ENCODE measurements around the gene IGFBP4.

The IGFBP4 gene

GRCh38 chr17:40458851-40459482 lies 15.7 kb downstream of the IGFBP4 start:
- no peak overlapping the region for H3K4me2 ChIP-seq (ENCODE audit: low read length)
- no peak overlapping the region for H3K9ac ChIP-seq (ENCODE audit: low read depth, low read length)
- no peaks in the 10 kb centered on the region for H3K27me3 ChIP-seq (ENCODE audit: control insufficient read depth, insufficient read depth, low read length)
- no peak overlapping the region for H3K4me3 ChIP-seq (ENCODE audit: low read length)
- H3K4me1 ChIP-seq (ENCODE audit: control insufficient read depth, insufficient read depth, low read length): peaks cover 47% of the 10 kb centered on the region
- H3K36me3 ChIP-seq (ENCODE audit: insufficient read depth, low read length): peaks cover 56% of the 10 kb centered on the region
- no peaks in the 10 kb centered on the region for H3K9me3 ChIP-seq (replicated peaks; ENCODE audit: low read length)

GRCh38 chr17:40459636-40460603 lies 16.7 kb downstream of the IGFBP4 start:
- H3K36me3 ChIP-seq (ENCODE audit: insufficient read depth, low read length): peaks cover 46% of the 10 kb centered on the region

DNA sequence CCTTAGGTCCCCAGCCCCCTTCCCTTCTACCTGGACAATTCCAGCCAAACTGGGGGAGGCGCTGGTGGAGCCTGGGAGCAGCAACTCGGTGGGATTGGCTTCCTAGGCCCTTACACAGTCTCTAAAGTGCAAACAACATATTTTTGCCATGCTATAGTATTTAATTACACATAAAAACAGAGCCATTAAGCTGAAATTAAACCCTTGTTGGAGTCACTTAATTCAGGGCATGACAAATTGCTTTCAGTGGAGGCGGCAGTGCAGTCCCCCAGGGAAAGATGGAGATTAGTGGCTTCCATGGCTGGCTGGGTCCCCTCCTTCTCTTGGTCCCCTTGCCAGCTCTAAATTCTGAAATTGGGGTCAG lies 17.3 kb downstream of the IGFBP4 start:
- Histone ChIP-seq H3K4me3 (ENCODE audit: low read length) (no peak overlapping the region), H3K36me3 (ENCODE audit: insufficient read depth, low read length) (peaks cover 40% of the 10 kb centered on the region), H3K27me3 (ENCODE audit: control insufficient read depth, insufficient read depth, low read length) (no peaks in the 10 kb centered on the region), H3K4me1 (ENCODE audit: control insufficient read depth, insufficient read depth, low read length) (peaks cover 39% of the 10 kb centered on the region), H3K9ac (ENCODE audit: low read depth, low read length) (no peak overlapping the region), H3K9me3 (replicated peaks; ENCODE audit: low read length) (no peaks in the 10 kb centered on the region), H3K4me2 (ENCODE audit: low read length) (no peak overlapping the region)

More at GRCh38 chr17:40459636-40460603, 16.7 kb downstream of the IGFBP4 start:
- H3K4me1 ChIP-seq (ENCODE audit: control insufficient read depth, insufficient read depth, low read length): peaks cover 39% of the 10 kb centered on the region
- no peak overlapping the region for H3K4me2 ChIP-seq (ENCODE audit: low read length)
- no peaks in the 10 kb centered on the region for H3K9me3 ChIP-seq (replicated peaks; ENCODE audit: low read length)
- no peak overlapping the region for H3K4me3 ChIP-seq (ENCODE audit: low read length)
- H3K27me3 ChIP-seq (ENCODE audit: control insufficient read depth, insufficient read depth, low read length): no peaks in the 10 kb centered on the region
- H3K9ac ChIP-seq (ENCODE audit: low read depth, low read length): no peak overlapping the region

- Histone ChIP-seq H3K9me3 (replicated peaks; ENCODE audit: low read length) (no peaks in the 10 kb centered on the region), H3K36me3 (ENCODE audit: insufficient read depth, low read length) (peaks cover 34% of the 10 kb centered on the region), H3K4me2 (ENCODE audit: low read length) (no peak overlapping the region), H3K9ac (ENCODE audit: low read depth, low read length) (no peak overlapping the region), H3K27me3 (ENCODE audit: control insufficient read depth, insufficient read depth, low read length) (no peaks in the 10 kb centered on the region), H3K4me3 (ENCODE audit: low read length) (no peak overlapping the region), H3K4me1 (ENCODE audit: control insufficient read depth, insufficient read depth, low read length) (peaks cover 34% of the 10 kb centered on the region)
Measured at GRCh38 chr17:40460968-40461731, 17.9 kb downstream of the IGFBP4 start.

DNA sequence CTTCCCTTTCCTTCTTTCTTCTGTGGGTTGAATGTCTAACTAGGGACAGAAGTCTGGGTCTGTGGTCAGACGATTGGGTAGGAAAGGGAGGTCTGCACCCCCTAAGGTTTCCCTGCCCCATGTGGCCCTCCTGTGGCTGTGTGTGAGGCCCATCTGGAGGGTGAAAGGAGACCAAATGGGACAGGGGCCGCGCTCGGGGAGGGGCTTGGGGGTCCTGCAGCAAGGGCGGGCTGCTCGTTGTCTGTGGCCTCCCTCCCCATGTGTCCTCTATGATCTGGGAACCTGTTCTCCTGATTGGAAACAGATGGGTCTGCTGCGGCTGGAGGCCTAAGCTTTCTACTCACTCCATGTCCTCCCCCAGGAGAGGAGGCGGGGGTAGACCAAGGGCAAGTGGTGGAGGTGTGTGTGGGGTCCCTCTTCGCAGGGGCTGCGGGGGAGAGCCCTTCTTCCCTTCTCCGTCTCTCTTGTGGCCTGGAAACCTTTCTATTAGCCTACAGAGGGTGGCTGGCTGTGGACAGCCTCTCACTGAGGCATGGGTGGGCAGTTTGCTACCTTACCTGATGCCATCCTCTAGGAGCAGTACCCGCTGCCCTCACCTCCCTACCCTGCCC lies 18.6 kb downstream of the IGFBP4 start:
- no peaks in the 10 kb centered on the region for H3K9me3 ChIP-seq (replicated peaks; ENCODE audit: low read length)
- H3K27me3 ChIP-seq (ENCODE audit: control insufficient read depth, insufficient read depth, low read length): no peaks in the 10 kb centered on the region
- H3K4me3 ChIP-seq (ENCODE audit: low read length): no peak overlapping the region
- no peak overlapping the region for H3K4me2 ChIP-seq (ENCODE audit: low read length)
- H3K36me3 ChIP-seq (ENCODE audit: insufficient read depth, low read length): peaks cover 28% of the 10 kb centered on the region
- H3K4me1 ChIP-seq (ENCODE audit: control insufficient read depth, insufficient read depth, low read length): peaks cover 27% of the 10 kb centered on the region
- no peak overlapping the region for H3K9ac ChIP-seq (ENCODE audit: low read depth, low read length)

DNA sequence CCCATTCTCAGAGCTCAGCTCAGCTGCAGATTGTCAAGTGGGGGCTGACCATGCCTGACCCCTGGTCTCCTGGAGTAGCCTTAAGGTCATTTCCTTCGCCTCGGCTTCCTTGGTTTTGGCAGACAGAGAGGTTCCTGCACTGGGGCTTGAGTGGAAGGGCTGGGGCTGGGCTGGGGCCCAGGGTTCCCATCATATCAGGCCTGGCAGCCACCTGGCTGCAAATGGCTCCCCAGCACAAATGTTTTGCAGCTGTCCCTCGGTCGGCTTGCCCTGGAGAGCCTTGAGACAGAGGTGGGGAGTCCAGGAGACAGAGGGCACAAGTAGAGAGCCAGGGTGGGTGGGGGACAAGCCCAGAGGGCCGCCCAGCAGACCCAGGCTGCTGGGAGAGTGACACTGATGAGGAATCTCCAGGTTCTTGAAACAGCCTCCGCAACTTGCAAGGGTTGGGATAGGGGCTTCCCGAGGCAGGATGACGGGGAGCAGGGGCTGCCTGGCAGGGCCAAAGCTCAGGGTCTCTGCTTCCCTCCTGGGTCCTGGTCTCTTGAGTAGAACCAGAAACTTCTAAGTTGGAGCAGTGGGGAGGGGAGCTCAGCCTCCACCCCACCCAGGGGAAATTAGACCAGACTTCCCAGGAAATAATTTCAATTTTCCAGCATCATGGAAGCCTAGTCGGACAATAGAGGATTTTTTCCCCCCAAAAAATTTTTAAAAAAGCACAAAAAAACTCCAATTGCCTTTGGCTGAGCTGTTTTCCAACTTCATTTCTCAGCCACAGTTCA lies 19.3 kb downstream of the IGFBP4 start:
- Histone ChIP-seq H3K4me1 (ENCODE audit: control insufficient read depth, insufficient read depth, low read length) (peaks cover 20% of the 10 kb centered on the region), H3K4me3 (ENCODE audit: low read length) (no peak overlapping the region), H3K9me3 (replicated peaks; ENCODE audit: low read length) (no peaks in the 10 kb centered on the region), H3K4me2 (ENCODE audit: low read length) (no peak overlapping the region), H3K36me3 (ENCODE audit: insufficient read depth, low read length) (peaks cover 21% of the 10 kb centered on the region), H3K27me3 (ENCODE audit: control insufficient read depth, insufficient read depth, low read length) (no peaks in the 10 kb centered on the region), H3K9ac (ENCODE audit: low read depth, low read length) (no peak overlapping the region)

DNA sequence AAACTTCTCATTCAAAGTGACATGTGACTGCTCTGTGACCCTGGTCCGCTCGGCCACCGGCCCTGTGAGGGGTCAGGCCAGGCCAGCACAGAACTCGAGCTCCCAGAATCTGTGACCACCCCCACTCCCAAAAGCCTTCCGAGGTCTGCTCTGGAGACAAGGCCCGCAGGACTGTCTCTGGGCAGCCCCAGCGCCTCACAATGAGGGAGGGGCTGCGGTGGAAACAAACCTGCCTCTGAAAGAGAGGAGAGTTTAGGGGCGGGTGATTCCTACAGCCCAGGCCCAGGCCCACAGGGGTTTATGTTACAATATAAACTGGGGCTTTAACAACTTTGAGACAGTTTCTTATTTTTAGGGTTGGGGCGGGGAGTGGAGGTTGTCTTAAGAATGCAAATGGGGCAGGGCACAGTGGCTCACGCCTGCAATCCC lies 19.9 kb downstream of the IGFBP4 start:
- H3K36me3 ChIP-seq (ENCODE audit: insufficient read depth, low read length): peaks cover 16% of the 10 kb centered on the region
- H3K4me2 ChIP-seq (ENCODE audit: low read length): no peak overlapping the region
- peaks cover 15% of the 10 kb centered on the region for H3K4me1 ChIP-seq (ENCODE audit: control insufficient read depth, insufficient read depth, low read length)
- no peaks in the 10 kb centered on the region for H3K27me3 ChIP-seq (ENCODE audit: control insufficient read depth, insufficient read depth, low read length)
- H3K9me3 ChIP-seq (replicated peaks; ENCODE audit: low read length): no peaks in the 10 kb centered on the region
- no peak overlapping the region for H3K4me3 ChIP-seq (ENCODE audit: low read length)
- H3K9ac ChIP-seq (ENCODE audit: low read depth, low read length): no peak overlapping the region

GRCh38 chr17:40464392-40464855 lies 21.2 kb downstream of the IGFBP4 start:
- H3K4me1 ChIP-seq (ENCODE audit: control insufficient read depth, insufficient read depth, low read length): peaks cover 5% of the 10 kb centered on the region
- no peak overlapping the region for H3K4me2 ChIP-seq (ENCODE audit: low read length)
- H3K36me3 ChIP-seq (ENCODE audit: insufficient read depth, low read length): peaks cover 3% of the 10 kb centered on the region
- no peak overlapping the region for H3K9ac ChIP-seq (ENCODE audit: low read depth, low read length)
- no peaks in the 10 kb centered on the region for H3K9me3 ChIP-seq (replicated peaks; ENCODE audit: low read length)
- H3K27me3 ChIP-seq (ENCODE audit: control insufficient read depth, insufficient read depth, low read length): no peaks in the 10 kb centered on the region
- H3K4me3 ChIP-seq (ENCODE audit: low read length): no peak overlapping the region

DNA sequence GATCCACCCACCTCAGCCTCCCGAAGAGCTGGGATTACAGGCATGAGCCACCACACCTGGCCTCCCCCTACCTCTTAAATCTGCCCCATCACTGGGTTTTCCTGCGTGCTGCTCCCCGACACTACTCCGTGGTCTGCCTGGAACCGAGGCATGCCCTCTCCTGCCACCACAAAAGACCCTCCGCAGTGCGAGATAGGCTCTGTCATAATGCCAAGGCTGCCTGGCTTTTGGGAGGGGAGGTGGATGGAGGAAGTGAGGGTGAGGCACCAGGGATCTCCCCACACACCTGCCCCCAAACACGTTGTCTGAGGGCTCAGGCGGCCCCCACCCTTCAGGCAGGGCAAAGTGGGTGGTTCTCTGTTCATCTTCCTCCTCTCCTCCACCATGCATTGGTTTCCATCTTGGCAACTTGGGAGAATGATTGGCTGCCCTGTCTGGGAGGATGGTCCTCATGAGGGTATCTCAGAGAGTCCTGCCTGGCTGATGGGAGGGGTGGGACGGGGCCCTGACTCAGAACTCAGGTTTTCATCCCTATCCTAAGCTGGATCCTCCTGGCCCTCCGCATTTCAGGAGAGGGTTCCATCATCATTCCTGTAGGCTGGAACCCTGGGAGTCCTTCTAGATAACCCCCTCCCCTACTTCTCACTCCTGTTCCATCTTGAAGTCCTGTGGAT lies 23.2 kb downstream of the IGFBP4 start:
- no peak overlapping the region for H3K4me3 ChIP-seq (ENCODE audit: low read length)
- no peak overlapping the region for H3K4me2 ChIP-seq (ENCODE audit: low read length)
- H3K9me3 ChIP-seq (replicated peaks; ENCODE audit: low read length): no peaks in the 10 kb centered on the region
- H3K27me3 ChIP-seq (ENCODE audit: control insufficient read depth, insufficient read depth, low read length): no peaks in the 10 kb centered on the region
- H3K4me1 ChIP-seq (ENCODE audit: control insufficient read depth, insufficient read depth, low read length): peaks cover 6% of the 10 kb centered on the region
- H3K9ac ChIP-seq (ENCODE audit: low read depth, low read length): no peak overlapping the region
- H3K36me3 ChIP-seq (ENCODE audit: insufficient read depth, low read length): no peaks in the 10 kb centered on the region

- no peak overlapping the region for H3K4me3 ChIP-seq (ENCODE audit: low read length)
- H3K9ac ChIP-seq (ENCODE audit: low read depth, low read length): no peak overlapping the region
- H3K9me3 ChIP-seq (replicated peaks; ENCODE audit: low read length): no peaks in the 10 kb centered on the region
- no peak overlapping the region for H3K4me2 ChIP-seq (ENCODE audit: low read length)
- H3K4me1 ChIP-seq (ENCODE audit: control insufficient read depth, insufficient read depth, low read length): peaks cover 13% of the 10 kb centered on the region
- H3K36me3 ChIP-seq (ENCODE audit: insufficient read depth, low read length): no peaks in the 10 kb centered on the region
- H3K27me3 ChIP-seq (ENCODE audit: control insufficient read depth, insufficient read depth, low read length): no peaks in the 10 kb centered on the region
Measured at GRCh38 chr17:40467281-40467867, 24.1 kb downstream of the IGFBP4 start.
